Stimulated activated naive CD8-positive, alpha-beta T cell treated with anti-CD3 and anti-CD28 coated beads, Interleukin-15, Interleukin-2, amounts not matched to agents 100 ng/mL and 50 ng/mL, for 24 hours (primary cell): ENCODE results near the gene YKT6.
"Not testable (repeated sequence)": the region's sequence is repeated elsewhere in the genome, so short reads cannot be mapped to it uniquely, and the experiment has no call there.

Experiments used
- H3K27ac Mint-ChIP-seq: one replicate; pipeline ENCODE4 v1.8.0; 2021; ENCODE audit warnings: mild to moderate bottlenecking, mixed read lengths
- H3K27me3 Mint-ChIP-seq: one replicate; pipeline ENCODE4 v1.8.0; 2021; ENCODE audit warnings: mixed read lengths
- H3K36me3 Mint-ChIP-seq: one replicate; pipeline ENCODE4 v1.8.0; 2021; ENCODE audit warnings: low read depth, mixed read lengths
- H3K4me1 Mint-ChIP-seq: one replicate; pipeline ENCODE4 v1.8.0; 2021; ENCODE audit warnings: low read depth, mixed read lengths
- H3K4me3 Mint-ChIP-seq: one replicate; pipeline ENCODE4 v1.8.0; 2021; ENCODE audit warnings: mild to moderate bottlenecking, mixed read lengths
- H3K9me3 Mint-ChIP-seq: one replicate; pipeline ENCODE4 v1.8.0; 2021; ENCODE audit warnings: mixed read lengths

YKT6 gene

GRCh38 chr7:44161371-44161770 is 39.4 kb upstream of the YKT6 start:
- Mint-ChIP-seq H3K4me1 (no peaks in the 10 kb centered on the region), H3K27ac (no peak overlapping the region), H3K27me3 (no peaks in the 10 kb centered on the region), H3K36me3 (no peaks in the 10 kb centered on the region), H3K4me3 (no peak overlapping the region), H3K9me3 (no peaks in the 10 kb centered on the region)

GRCh38 chr7:44162179-44162578 is 38.6 kb upstream of the YKT6 start:
- Mint-ChIP-seq H3K27ac (no peak overlapping the region), H3K4me3 (no peak overlapping the region), H3K4me1 (no peaks in the 10 kb centered on the region), H3K27me3 (no peaks in the 10 kb centered on the region), H3K9me3 (no peaks in the 10 kb centered on the region), H3K36me3 (no peaks in the 10 kb centered on the region)

GRCh38 chr7:44162785-44163395 is 37.9 kb upstream of the YKT6 start:
- Mint-ChIP-seq H3K27ac (no peak overlapping the region), H3K4me1 (peaks cover 6% of the 10 kb centered on the region), H3K4me3 (no peak overlapping the region), H3K36me3 (no peaks in the 10 kb centered on the region), H3K27me3 (no peaks in the 10 kb centered on the region), H3K9me3 (no peaks in the 10 kb centered on the region)

GRCh38 chr7:44163591-44163990 is 37.2 kb upstream of the YKT6 start:
- H3K9me3 Mint-ChIP-seq, result no peaks in the 10 kb centered on the region

GRCh38 chr7:44167920-44168319 is 32.9 kb upstream of the YKT6 start:
- H3K27me3 Mint-ChIP-seq, result no peaks in the 10 kb centered on the region
- peak overlapping the region; percentile 49 for H3K27ac Mint-ChIP-seq
- H3K4me1 Mint-ChIP-seq, result peaks cover 7% of the 10 kb centered on the region
- no peaks in the 10 kb centered on the region for H3K36me3 Mint-ChIP-seq
- no peaks in the 10 kb centered on the region for H3K9me3 Mint-ChIP-seq
- H3K4me3 Mint-ChIP-seq, result no peak overlapping the region

More at GRCh38 chr7:44163591-44163990, 37.2 kb upstream of the YKT6 start:
- Mint-ChIP-seq H3K36me3 (no peaks in the 10 kb centered on the region), H3K27me3 (no peaks in the 10 kb centered on the region), H3K27ac (no peak overlapping the region), H3K4me3 (no peak overlapping the region), H3K4me1 (peaks cover 7% of the 10 kb centered on the region)

GRCh38 chr7:44171901-44172300 is 28.9 kb upstream of the YKT6 start:
- H3K27me3 Mint-ChIP-seq, H3K4me1 Mint-ChIP-seq, H3K36me3 Mint-ChIP-seq, H3K27ac Mint-ChIP-seq, H3K9me3 Mint-ChIP-seq, H3K4me3 Mint-ChIP-seq: not testable (repeated sequence)

GRCh38 chr7:44172352-44172751 is 28.4 kb upstream of the YKT6 start:
- Mint-ChIP-seq H3K4me3 (no peak overlapping the region), H3K27ac (no peak overlapping the region), H3K4me1 (peaks cover 7% of the 10 kb centered on the region), H3K27me3 (peaks cover 8% of the 10 kb centered on the region), H3K36me3 (no peaks in the 10 kb centered on the region), H3K9me3 (no peaks in the 10 kb centered on the region)

GRCh38 chr7:44172803-44173424 is 27.9 kb upstream of the YKT6 start:
- Mint-ChIP-seq H3K27me3 (peaks cover 8% of the 10 kb centered on the region), H3K4me1 (peaks cover under 1% of the 10 kb centered on the region), H3K9me3 (no peaks in the 10 kb centered on the region), H3K27ac (no peak overlapping the region), H3K4me3 (no peak overlapping the region), H3K36me3 (no peaks in the 10 kb centered on the region)

- no peak overlapping the region for H3K4me3 Mint-ChIP-seq
- H3K36me3 Mint-ChIP-seq, result no peaks in the 10 kb centered on the region
- H3K9me3 Mint-ChIP-seq, result no peaks in the 10 kb centered on the region
- no peak overlapping the region for H3K27ac Mint-ChIP-seq
- H3K27me3 Mint-ChIP-seq, result peaks cover 8% of the 10 kb centered on the region
- H3K4me1 Mint-ChIP-seq, result no peaks in the 10 kb centered on the region
Observed at GRCh38 chr7:44173911-44174693, 26.7 kb upstream of the YKT6 start.

- not testable (repeated sequence) for H3K36me3 Mint-ChIP-seq, H3K4me1 Mint-ChIP-seq, H3K4me3 Mint-ChIP-seq, H3K9me3 Mint-ChIP-seq, H3K27me3 Mint-ChIP-seq, H3K27ac Mint-ChIP-seq
Observed at GRCh38 chr7:44174694-44174948, 26.2 kb upstream of the YKT6 start.

GRCh38 chr7:44175730-44176129 is 25.0 kb upstream of the YKT6 start:
- Mint-ChIP-seq H3K27me3 (peaks cover 8% of the 10 kb centered on the region), H3K4me1 (no peaks in the 10 kb centered on the region), H3K4me3 (no peak overlapping the region), H3K9me3 (no peaks in the 10 kb centered on the region), H3K27ac (no peak overlapping the region), H3K36me3 (no peaks in the 10 kb centered on the region)

- Mint-ChIP-seq H3K36me3 (no peaks in the 10 kb centered on the region), H3K4me3 (no peak overlapping the region), H3K27ac (no peak overlapping the region), H3K27me3 (peaks cover 8% of the 10 kb centered on the region), H3K9me3 (no peaks in the 10 kb centered on the region), H3K4me1 (no peaks in the 10 kb centered on the region)
Observed at GRCh38 chr7:44176486-44176885, 24.3 kb upstream of the YKT6 start.

- Mint-ChIP-seq H3K27ac (no peak overlapping the region), H3K36me3 (no peaks in the 10 kb centered on the region), H3K4me1 (no peaks in the 10 kb centered on the region), H3K4me3 (no peak overlapping the region), H3K9me3 (peaks cover 5% of the 10 kb centered on the region), H3K27me3 (peaks cover 8% of the 10 kb centered on the region)
Observed at GRCh38 chr7:44177570-44178131, 23.1 kb upstream of the YKT6 start.

- H3K4me1 Mint-ChIP-seq, result no peaks in the 10 kb centered on the region
- no peak overlapping the region for H3K27ac Mint-ChIP-seq
- no peak overlapping the region for H3K4me3 Mint-ChIP-seq
- H3K9me3 Mint-ChIP-seq, result peaks cover 8% of the 10 kb centered on the region
- no peaks in the 10 kb centered on the region for H3K27me3 Mint-ChIP-seq
- no peaks in the 10 kb centered on the region for H3K36me3 Mint-ChIP-seq
Observed at GRCh38 chr7:44180631-44181030, 20.1 kb upstream of the YKT6 start.

GRCh38 chr7:44182827-44183226 is 18.0 kb upstream of the YKT6 start:
- Mint-ChIP-seq H3K9me3 (peaks cover 8% of the 10 kb centered on the region), H3K4me3 (no peak overlapping the region), H3K36me3 (no peaks in the 10 kb centered on the region), H3K4me1 (no peaks in the 10 kb centered on the region), H3K27me3 (no peaks in the 10 kb centered on the region), H3K27ac (no peak overlapping the region)
